ENCODE measurements around the gene HSPB6. TPM values are rescaled to one million over a fixed set of nuclear protein-coding genes. Genes with fewer than 3 reads are reported as not detected.

Gene HSPB6
- total and polyA plus RNA-seq, 2 of the 8 experiments (the other 6 are each of a cell fraction or from before 2014, with no cell fraction given): 0.91 TPM; not detected in 1

DNA sequence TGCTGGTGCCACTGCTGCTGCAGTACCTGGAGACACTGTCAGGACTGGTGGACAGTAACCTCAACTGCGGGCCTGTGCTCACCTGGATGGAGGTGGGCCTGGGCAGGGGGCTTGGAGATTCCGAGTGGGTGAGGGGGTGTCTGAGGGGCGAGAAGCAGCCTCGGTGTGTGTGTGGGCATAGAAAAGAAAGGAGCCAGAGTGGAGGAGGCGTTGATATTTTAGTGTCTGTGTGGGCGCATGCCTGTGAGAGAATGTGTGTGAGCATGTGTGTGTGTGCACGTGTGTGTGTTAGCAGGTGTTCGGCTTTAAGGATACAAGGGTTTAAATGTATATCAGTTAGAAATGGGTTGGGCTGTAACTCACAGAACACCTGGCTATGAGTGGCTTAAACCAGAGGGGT, 22.2 kb upstream of the HSPB6 start:
- FAIRE-seq (no peak), DNase-seq (ENCODE audit: low read depth in 1 of 2, low spot score in 2 of 2) (no peak)
- Histone ChIP-seq H4K91ac (replicated peaks; ENCODE audit: insufficient read length, low read length) (no peak overlapping the region), H2AFZ (ENCODE audit: low read length) (no peak overlapping the region), H3K14ac (ENCODE audit: insufficient read length) (no peak overlapping the region), H3K9me3 (ENCODE audit: insufficient read depth in 2 of 2, low read depth in 1 of 2, low read length in 1 of 2) (no peaks in the 10 kb centered on the region), H3K36me3 (ENCODE audit: control insufficient read depth in 2 of 4, insufficient read depth in 4 of 4, low read length in 3 of 4) (no peaks in the 10 kb centered on the region), H3K4me3 (ENCODE audit: extremely low read depth in 1 of 4, insufficient read depth in 2 of 4, low read depth in 3 of 4, low read length in 4 of 4) (no peak overlapping the region), H3K27ac (ENCODE audit: low read depth, low read length) (no peak overlapping the region), H4K8ac (ENCODE audit: extremely low read depth, insufficient read depth, low read length) (no peak overlapping the region), H2AK5ac (ENCODE audit: low read depth, low read length) (no peak overlapping the region), H2BK15ac (ENCODE audit: low read length) (no peak overlapping the region), H2BK20ac (ENCODE audit: low read length) (no peak overlapping the region), H4K20me1 (replicated peaks in 1 of 2; ENCODE audit: control insufficient read depth in 1 of 2, insufficient read depth in 2 of 2, low read length in 2 of 2) (peaks cover 0 to 8% of the 10 kb centered on the region in 2 experiments), H3K23ac (ENCODE audit: insufficient read length) (no peak overlapping the region), H3K79me1 (ENCODE audit: low read depth, low read length) (no peaks in the 10 kb centered on the region; the same call in 1 of the 2 replicates), H3K23me2 (ENCODE audit: low read depth, low read length) (peaks cover 6% of the 10 kb centered on the region), H3K18ac (ENCODE audit: extremely low read depth, low read length) (no peak overlapping the region), H2BK120ac (replicated peaks; ENCODE audit: low read depth, low read length) (no peak overlapping the region), H3K4me2 (ENCODE audit: insufficient read depth in 1 of 2, low read depth in 2 of 2, low read length in 2 of 2) (no peak overlapping the region), H3K4me1 (replicated peaks in 1 of 4; ENCODE audit: control insufficient read depth in 3 of 4, insufficient read depth in 4 of 4, low read length in 3 of 4) (peaks cover 0 to 31% (median 20%) of the 10 kb centered on the region in 4 experiments; a peak in 6 of 7 replicates), H2BK5ac (ENCODE audit: low read depth, low read length) (no peak overlapping the region), H3K9ac (replicated peaks in 1 of 4; ENCODE audit: extremely low read depth in 1 of 4, low read depth in 3 of 4, low read length in 3 of 4) (no peak overlapping the region), H3K27me3 (replicated peaks in 1 of 4; ENCODE audit: control insufficient read depth in 3 of 4, extremely low read depth in 1 of 4, insufficient read depth in 3 of 4, low read length in 3 of 4) (peaks cover 0 to 9% (median 7%) of the 10 kb centered on the region in 4 experiments; a peak in 3 of 7 replicates), H2BK12ac (ENCODE audit: low read depth, low read length) (no peak overlapping the region), H3K79me2 (ENCODE audit: control insufficient read depth in 1 of 2, insufficient read depth in 2 of 2, low read length in 2 of 2) (no peaks in the 10 kb centered on the region), H3K4ac (replicated peaks; ENCODE audit: insufficient read length, low read depth, low read length) (no peak overlapping the region), H4K5ac (ENCODE audit: insufficient read length, low read depth, low read length) (no peak overlapping the region), H3K56ac (replicated peaks; ENCODE audit: insufficient read length, low read depth, low read length) (no peak overlapping the region)
- TF ChIP-seq, protein P1, sequence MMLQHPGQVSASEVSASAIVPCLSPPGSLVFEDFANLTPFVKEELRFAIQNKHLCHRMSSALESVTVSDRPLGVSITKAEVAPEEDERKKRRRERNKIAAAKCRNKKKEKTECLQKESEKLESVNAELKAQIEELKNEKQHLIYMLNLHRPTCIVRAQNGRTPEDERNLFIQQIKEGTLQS (IDR thresholded peaks at IDR 0.05; ENCODE audit: insufficient read depth, low read depth, low read length): no peak
- no peak for TF ChIP-seq TBP (IDR thresholded peaks at IDR 0.05; ENCODE audit: low read depth, low read length)
- TF ChIP-seq EP300 (IDR thresholded peaks at IDR 0.05; ENCODE audit: borderline replicate concordance in 1 of 2, low read depth in 2 of 2, low read length in 2 of 2): no peak
- TF ChIP-seq SIN3A (conservative IDR thresholded peaks at IDR 0.05 in 1 of 2, IDR thresholded peaks at IDR 0.05 in 1 of 2; ENCODE audit: low read depth in 1 of 2, low read length in 2 of 2): no peak
- TF ChIP-seq MAFK (IDR thresholded peaks at IDR 0.05; ENCODE audit: low read depth, low read length): no peak
- no peak for TF ChIP-seq BRCA1 (IDR thresholded peaks at IDR 0.05; ENCODE audit: low read depth, low read length)
- no peak for TF ChIP-seq YY1 (IDR thresholded peaks at IDR 0.05; ENCODE audit: low read depth, low read length)
- TF ChIP-seq SRF (IDR thresholded peaks at IDR 0.05; ENCODE audit: low read depth, low read length): no peak
- no peak for TF ChIP-seq CREB1 (IDR thresholded peaks at IDR 0.05)
- no peak for TF ChIP-seq POU5F1 (IDR thresholded peaks at IDR 0.05; ENCODE audit: low read depth, low read length)
- no peak for TF ChIP-seq CBX8 (IDR thresholded peaks at IDR 0.05; ENCODE audit: borderline replicate concordance, low read depth, low read length)
- POLR2A ChIA-PET (ENCODE audit: partially characterized antibody): interaction anchor here (0.7 to 1.7 kb wide), 2 partner anchors 13 to 19 kb away, joined by 3 to 4 read pairs; no protein-coding TSS in a partner anchor
- 89% methylated on average over 8 of the region's 8 CpGs; no CpG with 5 or more reads in 1 of the 2 experiments for WGBS, 2 experiments (ENCODE audit: extremely low coverage in 1 of 2, insufficient coverage in 1 of 2, insufficient read length in 1 of 2, insufficient replicate concordance in 2 of 2, low coverage in 1 of 2, low lambda C conversion rate in 2 of 2, missing lambda C conversion rate in 1 of 2)
- CTCF ChIA-PET (ENCODE audit: partially characterized antibody): interaction anchor here (1.0 to 1.1 kb wide), 2 partner anchors 18 to 152 kb away, joined by 3 to 4 read pairs; no protein-coding TSS in a partner anchor

Measured in H1 (cell line).